IPS-20b (cell line): ENCODE data around the gene SCAI.
"Not testable (repeated sequence)": the region's sequence is repeated elsewhere in the genome, so short reads cannot be mapped to it uniquely, and the experiment has no call there.

Source experiments
- H3K27ac ChIP-seq: one replicate; pipeline ENCODE4 v1.5.1; 2013; ENCODE audit warnings: low read length
- H3K27me3 ChIP-seq: 2 replicates; pipeline ENCODE4 v1.6.1; 2013; ENCODE audit warnings: mild to moderate bottlenecking, low read length, inconsistent platforms; ENCODE audit not compliant: insufficient read depth
- H3K36me3 ChIP-seq: 2 replicates; pipeline ENCODE4 v1.6.1; 2013; ENCODE audit warnings: low read depth, mild to moderate bottlenecking, inconsistent platforms, low read length, moderate library complexity; ENCODE audit not compliant: insufficient read depth
- H3K4me1 ChIP-seq: 2 replicates; pipeline ENCODE4 v1.6.1; 2013; ENCODE audit warnings: mild to moderate bottlenecking, control low read depth, inconsistent platforms, low read length, moderate library complexity; ENCODE audit not compliant: insufficient read depth
- H3K4me3 ChIP-seq: 2 replicates; pipeline ENCODE4 v1.5.1; 2013; ENCODE audit warnings: mild to moderate bottlenecking, low read length, inconsistent platforms
- H3K9ac ChIP-seq: 2 replicates; pipeline ENCODE4 v1.6.1; 2013; ENCODE audit warnings: low read depth, mild to moderate bottlenecking, inconsistent platforms, low read length, moderate library complexity
- H3K9me3 ChIP-seq: 2 replicates; pipeline ENCODE4 v1.6.1; 2013; ENCODE audit warnings: mild to moderate bottlenecking, low read depth, low read length, inconsistent platforms; ENCODE audit not compliant: insufficient read depth

Gene SCAI

DNA sequence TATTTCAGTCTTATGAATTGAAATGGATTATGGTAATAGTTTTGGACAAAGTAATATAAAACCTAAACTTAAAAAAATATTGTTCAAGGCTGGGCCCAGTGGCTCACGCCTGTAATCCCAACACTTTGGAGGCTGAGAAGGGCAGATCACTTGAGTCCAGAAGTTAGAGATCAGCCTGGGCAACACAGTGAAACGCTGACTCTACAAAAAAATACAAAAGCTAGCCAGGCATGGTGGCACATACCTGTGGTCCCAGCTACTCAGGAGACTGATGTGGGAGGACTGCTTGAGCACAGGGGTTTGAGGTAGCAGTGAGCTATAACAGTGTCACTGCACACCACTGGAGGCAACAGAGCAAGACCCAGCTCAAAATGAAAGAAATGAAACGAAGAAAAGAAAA lies 81.9 kb downstream of the SCAI start:
- no peaks in the 10 kb centered on the region; the same call in 1 of the 2 replicates for H3K36me3 ChIP-seq
- H3K27ac ChIP-seq, result no peak overlapping the region
- H3K9ac ChIP-seq, result no peak overlapping the region

DNA sequence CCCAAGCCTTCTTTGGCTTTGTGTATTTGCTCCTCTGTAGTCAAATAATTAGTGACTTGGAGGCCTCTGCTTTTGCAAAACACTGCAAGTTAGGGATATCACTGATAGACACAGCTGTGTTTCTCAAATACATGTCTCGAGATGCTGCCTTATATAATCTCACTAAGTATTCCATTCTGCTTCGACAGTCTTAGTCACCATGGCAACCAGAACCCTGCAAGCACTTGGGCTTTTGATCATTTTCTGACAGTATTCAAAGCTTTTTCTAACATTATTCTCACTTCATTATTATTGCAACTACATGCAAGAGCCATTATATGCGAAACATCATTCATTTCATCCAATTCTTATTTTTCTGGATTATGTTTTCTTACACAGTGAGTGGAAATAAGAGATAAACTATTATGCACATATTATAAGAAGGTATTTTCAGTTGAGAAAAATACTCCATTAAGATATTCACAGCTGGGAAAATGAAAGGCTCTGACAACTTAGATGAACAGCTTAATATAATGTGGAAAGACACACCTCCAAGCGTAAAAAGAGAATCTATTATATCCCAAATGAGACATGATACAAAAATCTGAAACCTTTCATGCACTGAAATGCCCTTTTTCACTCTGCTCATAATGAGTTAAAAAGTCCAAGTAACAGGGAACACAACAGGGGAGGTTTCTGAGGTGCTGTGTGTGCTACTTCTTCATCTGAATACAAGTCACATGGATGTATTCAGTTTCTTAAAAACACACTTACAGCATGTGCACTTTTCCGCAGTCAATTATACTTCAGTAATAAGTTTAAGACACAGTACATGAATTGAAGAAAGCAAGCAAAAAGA lies 93.9 kb downstream of the SCAI start:
- Histone ChIP-seq H3K4me3 (no peak overlapping the region), H3K9ac (no peak overlapping the region), H3K27me3 (no peaks in the 10 kb centered on the region), H3K4me1 (no peaks in the 10 kb centered on the region), H3K36me3 (peaks cover 19% of the 10 kb centered on the region; the same call in 1 of the 2 replicates), H3K9me3 (no peaks in the 10 kb centered on the region), H3K27ac (no peak overlapping the region)

More for the DNA sequence above, 81.9 kb downstream of the SCAI start:
- Histone ChIP-seq H3K27me3 (no peaks in the 10 kb centered on the region), H3K9me3 (no peaks in the 10 kb centered on the region), H3K4me1 (no peaks in the 10 kb centered on the region), H3K4me3 (no peak overlapping the region)

DNA sequence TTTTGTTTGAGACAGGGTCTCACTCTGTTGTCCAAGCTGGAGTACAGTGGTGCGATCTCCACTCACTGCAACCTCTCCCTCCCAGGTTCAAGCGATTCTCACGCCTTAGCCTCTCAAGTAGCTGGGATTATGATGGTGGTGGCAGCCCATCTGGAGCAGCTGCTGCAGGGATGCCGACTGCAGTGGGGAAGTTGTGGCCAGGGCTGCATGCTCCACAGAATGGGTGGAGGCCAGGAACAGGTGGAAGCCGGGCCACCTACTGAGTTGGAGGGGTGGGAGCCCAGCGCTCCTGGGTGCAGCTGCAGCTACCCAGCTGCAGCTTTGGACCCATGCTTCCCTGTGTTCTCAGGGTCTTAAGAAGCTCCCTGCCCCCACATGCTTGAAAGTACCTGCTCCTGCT lies 99.7 kb downstream of the SCAI start:
- Histone ChIP-seq H3K27ac (no peak overlapping the region), H3K4me3 (no peak overlapping the region), H3K4me1 (no peaks in the 10 kb centered on the region)

DNA sequence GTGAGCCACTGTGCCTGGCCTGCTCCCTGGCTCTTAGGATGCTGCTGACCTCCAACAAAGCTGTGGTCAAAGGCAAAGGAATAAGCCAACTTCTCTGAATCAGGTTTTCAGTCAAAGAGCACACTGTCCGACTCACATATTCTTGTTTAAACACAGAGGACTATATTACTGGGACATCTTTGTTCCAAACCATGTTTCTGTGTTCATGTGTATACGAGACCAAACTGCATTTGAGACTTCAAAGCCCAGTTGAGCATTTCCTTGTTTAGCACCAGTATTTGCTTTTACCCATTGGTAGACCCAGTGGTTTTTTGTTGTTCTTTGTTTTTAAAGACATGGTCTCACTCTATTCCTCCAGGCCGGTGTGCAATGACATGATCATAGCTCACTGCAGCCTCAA lies 100.2 kb downstream of the SCAI start:
- no peak overlapping the region for H3K9ac ChIP-seq

More for the DNA sequence above, 99.7 kb downstream of the SCAI start:
- Histone ChIP-seq H3K9me3 (no peaks in the 10 kb centered on the region), H3K36me3 (peaks cover 4% of the 10 kb centered on the region; the same call in 1 of the 2 replicates), H3K9ac (no peak overlapping the region), H3K27me3 (no peaks in the 10 kb centered on the region)

DNA sequence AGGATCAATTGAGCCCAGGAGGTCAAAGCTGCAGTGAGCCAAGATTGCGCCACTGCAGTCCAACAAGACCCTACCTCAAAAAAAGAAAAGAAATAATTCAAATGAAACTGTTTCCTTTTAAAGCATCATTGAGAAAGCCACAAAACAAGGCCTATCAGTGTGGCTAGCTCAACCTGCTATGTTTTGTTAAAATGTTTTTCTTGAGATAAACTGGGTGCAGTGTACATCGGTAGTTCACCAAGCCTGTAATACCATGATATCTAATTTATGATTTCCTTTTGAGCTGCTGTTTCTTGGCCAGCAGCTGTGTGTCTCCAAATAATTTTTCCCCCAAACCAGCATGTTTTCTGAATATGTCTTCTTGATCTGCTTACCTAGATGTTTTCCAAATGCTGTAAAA lies 105.2 kb downstream of the SCAI start:
- Histone ChIP-seq H3K9ac (no peak overlapping the region), H3K36me3 (no peaks in the 10 kb centered on the region), H3K4me1 (no peaks in the 10 kb centered on the region), H3K27ac (no peak overlapping the region), H3K9me3 (no peaks in the 10 kb centered on the region), H3K4me3 (no peak overlapping the region), H3K27me3 (no peaks in the 10 kb centered on the region)

More for the DNA sequence above, 100.2 kb downstream of the SCAI start:
- H3K27ac ChIP-seq, result no peak overlapping the region
- H3K27me3 ChIP-seq, result no peaks in the 10 kb centered on the region
- peaks cover 4% of the 10 kb centered on the region; the same call in 1 of the 2 replicates for H3K36me3 ChIP-seq
- no peaks in the 10 kb centered on the region for H3K4me1 ChIP-seq
- H3K9me3 ChIP-seq, result no peaks in the 10 kb centered on the region
- H3K4me3 ChIP-seq, result no peak overlapping the region

DNA sequence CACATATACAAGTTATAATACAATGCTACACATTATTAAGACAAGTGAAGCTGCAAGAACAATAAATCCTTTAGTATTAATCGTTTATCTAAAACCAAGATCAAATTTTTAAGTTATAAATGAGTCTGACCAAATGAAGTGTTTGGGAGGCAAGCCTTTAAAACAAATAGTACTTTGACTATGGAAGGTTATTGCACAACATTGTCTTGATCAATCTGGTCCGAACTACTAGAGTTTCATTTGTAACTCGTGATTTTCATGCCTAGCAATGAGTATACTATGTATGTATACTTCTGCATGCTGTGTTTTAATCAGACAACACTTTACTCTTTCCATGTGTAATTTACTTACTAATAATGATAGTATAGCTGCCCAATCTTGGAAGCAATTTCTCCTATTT lies 115.3 kb downstream of the SCAI start:
- H3K36me3 ChIP-seq, result peaks cover 33% of the 10 kb centered on the region
- no peak overlapping the region for H3K4me3 ChIP-seq
- no peaks in the 10 kb centered on the region for H3K27me3 ChIP-seq
- H3K27ac ChIP-seq, result no peak overlapping the region
- H3K9ac ChIP-seq, result no peak overlapping the region
- H3K4me1 ChIP-seq, result no peaks in the 10 kb centered on the region
- no peaks in the 10 kb centered on the region for H3K9me3 ChIP-seq

DNA sequence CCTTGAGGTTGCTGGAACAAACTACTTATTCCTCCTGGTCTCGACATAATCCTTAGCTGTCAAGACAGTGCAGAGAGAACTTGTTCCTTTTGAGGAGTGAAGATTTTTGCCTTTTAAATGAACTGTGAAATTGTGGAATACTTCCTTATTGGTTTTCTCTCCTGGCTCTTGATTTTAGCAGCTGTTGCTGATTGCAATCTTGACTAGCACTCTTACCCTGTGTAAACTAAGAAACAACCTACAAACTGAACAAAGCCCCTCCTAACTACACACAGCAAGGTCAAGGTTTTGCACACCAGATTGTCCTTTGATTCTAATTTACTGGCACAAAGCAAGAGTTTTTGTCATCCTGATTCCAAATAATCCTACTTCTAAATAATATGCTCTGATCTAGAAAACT lies 118.4 kb downstream of the SCAI start:
- Histone ChIP-seq H3K4me3 (no peak overlapping the region), H3K27me3 (no peaks in the 10 kb centered on the region), H3K9me3 (no peaks in the 10 kb centered on the region), H3K27ac (no peak overlapping the region), H3K36me3 (peaks cover 47% of the 10 kb centered on the region), H3K4me1 (no peaks in the 10 kb centered on the region), H3K9ac (no peak overlapping the region)

DNA sequence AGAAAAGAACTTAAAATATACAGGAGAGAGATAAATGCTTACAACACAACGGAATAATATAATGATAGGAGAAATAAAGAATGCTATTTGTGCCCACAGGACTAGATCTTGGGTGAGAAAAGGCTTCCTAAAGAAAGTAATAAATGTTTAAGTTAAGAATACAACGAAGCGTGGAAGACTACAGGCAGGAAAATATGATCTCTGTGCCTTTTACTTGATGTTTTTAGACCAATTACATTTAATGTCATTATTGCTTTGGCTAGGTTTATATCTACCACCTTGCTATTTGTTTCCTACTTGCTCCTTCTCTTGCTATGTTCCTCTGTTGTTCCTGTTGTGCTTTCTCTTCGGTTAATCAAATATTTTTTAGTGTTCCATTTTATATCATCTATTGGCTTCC lies 122.3 kb downstream of the SCAI start:
- no peak overlapping the region for H3K9ac ChIP-seq
- no peaks in the 10 kb centered on the region for H3K4me1 ChIP-seq
- H3K4me3 ChIP-seq, result no peak overlapping the region
- H3K36me3 ChIP-seq, result peaks cover 43% of the 10 kb centered on the region
- no peak overlapping the region for H3K27ac ChIP-seq
- no peaks in the 10 kb centered on the region for H3K27me3 ChIP-seq
- no peaks in the 10 kb centered on the region for H3K9me3 ChIP-seq

DNA sequence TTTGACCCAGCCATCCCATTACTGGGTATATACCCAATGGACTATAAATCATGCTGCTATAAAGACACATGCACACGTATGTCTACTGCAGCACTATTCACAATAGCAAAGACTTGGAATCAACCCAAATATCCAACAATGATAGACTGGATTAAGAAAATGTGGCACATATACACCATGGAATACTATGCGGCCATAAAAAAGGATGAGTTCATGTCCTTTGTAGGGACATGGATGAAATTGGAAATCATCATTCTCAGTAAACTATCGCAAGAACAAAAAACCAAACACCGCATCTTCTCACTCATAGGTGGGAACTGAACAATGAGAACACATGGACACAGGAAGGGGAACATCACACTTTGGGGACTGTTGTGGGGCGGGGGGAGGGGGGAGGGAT lies 127.7 kb downstream of the SCAI start:
- peaks cover 12% of the 10 kb centered on the region for H3K36me3 ChIP-seq
- H3K27ac ChIP-seq, H3K27me3 ChIP-seq, H3K9ac ChIP-seq, H3K4me1 ChIP-seq, H3K4me3 ChIP-seq, H3K9me3 ChIP-seq: not testable (repeated sequence)

DNA sequence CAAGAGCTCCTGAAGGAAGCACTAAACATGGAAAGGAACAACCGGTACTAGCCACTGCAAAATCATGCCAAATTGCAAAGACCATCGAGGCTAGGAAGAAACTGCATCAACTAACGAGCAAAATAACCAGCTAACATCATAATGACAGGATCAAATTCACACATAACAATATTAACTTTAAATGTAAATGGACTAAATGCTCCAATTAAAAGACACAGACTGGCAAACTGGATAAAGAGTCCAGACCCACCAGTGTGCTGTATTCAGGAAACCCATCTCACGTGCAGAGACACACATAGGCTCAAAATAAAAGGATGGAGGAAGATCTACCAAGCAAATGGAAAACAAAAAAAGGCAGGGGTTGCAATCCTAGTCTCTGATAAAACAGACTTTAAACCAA lies 131.3 kb downstream of the SCAI start:
- H3K9me3 ChIP-seq, H3K4me3 ChIP-seq, H3K27me3 ChIP-seq, H3K4me1 ChIP-seq, H3K27ac ChIP-seq, H3K36me3 ChIP-seq, H3K9ac ChIP-seq: not testable (repeated sequence)

DNA sequence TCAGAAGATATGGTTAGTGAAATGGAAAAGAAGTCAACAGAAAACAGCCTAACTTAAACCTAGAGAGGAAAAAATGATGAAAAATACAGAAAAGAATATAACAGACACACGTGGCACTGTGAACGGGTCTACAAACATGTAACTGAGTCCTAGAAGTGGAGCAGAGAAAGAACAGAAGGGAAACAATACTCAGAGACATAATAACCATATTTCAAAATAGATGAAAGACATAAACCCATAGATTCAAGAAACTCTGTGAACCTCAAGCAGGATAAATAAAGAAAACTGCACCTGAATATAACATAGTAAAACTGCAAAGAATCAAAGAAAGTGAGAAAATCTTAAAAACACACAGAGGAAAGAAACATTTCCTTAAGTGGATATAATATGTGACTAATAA lies 134.7 kb downstream of the SCAI start:
- H3K9ac ChIP-seq, result no peak overlapping the region
- H3K27me3 ChIP-seq, result no peaks in the 10 kb centered on the region
- no peaks in the 10 kb centered on the region for H3K4me1 ChIP-seq
- no peaks in the 10 kb centered on the region for H3K9me3 ChIP-seq
- no peak overlapping the region for H3K4me3 ChIP-seq
- no peak overlapping the region for H3K27ac ChIP-seq
- no peaks in the 10 kb centered on the region for H3K36me3 ChIP-seq

DNA sequence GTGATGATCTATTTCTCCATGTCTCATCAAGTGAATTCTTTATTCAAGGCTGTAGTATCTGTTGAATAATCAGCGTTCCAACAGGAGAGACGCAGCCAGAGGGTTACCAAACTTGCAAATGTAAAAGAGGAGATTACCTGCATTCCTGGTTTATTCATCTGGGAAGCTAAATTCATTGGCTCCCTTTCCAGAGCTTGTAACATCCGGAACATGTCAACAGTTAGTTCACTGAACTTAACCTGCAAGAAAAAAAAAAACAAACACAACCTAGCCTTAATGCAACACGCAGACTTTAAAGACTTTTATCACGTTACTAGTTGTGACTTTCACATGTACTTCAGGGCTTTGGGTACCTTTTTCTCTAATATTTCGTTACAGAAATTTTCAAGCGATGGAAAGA lies 140.0 kb downstream of the SCAI start:
- Histone ChIP-seq H3K27me3 (no peaks in the 10 kb centered on the region), H3K4me1 (no peaks in the 10 kb centered on the region), H3K9me3 (no peaks in the 10 kb centered on the region), H3K27ac (no peak overlapping the region), H3K4me3 (no peak overlapping the region), H3K36me3 (peaks cover 33% of the 10 kb centered on the region), H3K9ac (no peak overlapping the region)
